Activated T-helper 1 cell treated with anti-CD3 and anti-CD28 coated beads, Interleukin-2, amount 50 U/mL, for 16 hours (primary cell): ENCODE results near the gene MBTPS1.

Experiments
- DNase-seq, 2 donors: peaks; one replicate each; pipeline ENCODE4 v3.0.0-alpha.2; 2020; ENCODE audit warnings: low read depth in 1 of 2, low spot score in 1 of 2

The MBTPS1 gene

GRCh38 chr16:84009282-84009681, 107.5 kb downstream of the MBTPS1 start:
- no peak for DNase-seq

DNA sequence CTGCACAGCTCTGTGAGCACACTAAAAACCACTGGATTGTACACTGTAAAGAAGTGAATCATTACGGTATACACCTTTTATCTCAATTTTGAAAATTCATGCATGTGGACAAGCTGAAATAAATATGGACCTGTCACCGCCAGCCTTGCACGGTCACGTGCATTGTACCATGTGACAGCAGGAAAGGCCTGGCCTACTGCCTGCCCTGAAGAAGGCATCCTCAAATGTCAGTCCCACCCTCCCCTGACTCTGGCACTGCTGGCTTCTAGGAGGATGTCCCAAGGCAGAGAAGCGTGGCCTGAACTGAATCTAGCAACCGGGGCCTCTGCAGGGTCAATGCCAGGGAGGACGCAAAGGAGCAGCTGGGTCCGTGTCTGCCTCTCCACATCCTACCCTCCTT, 108.8 kb downstream of the MBTPS1 start:
- no peak for DNase-seq

GRCh38 chr16:84007520-84007919, 109.2 kb downstream of the MBTPS1 start:
- no peak for DNase-seq

GRCh38 chr16:84005391-84005790, 111.4 kb downstream of the MBTPS1 start:
- no peak for DNase-seq

- no peak for DNase-seq
These were observed 112.3 kb downstream of the MBTPS1 start for GRCh38 chr16:84004442-84004841.
